ENCODE data around the gene GRB7. TPM values are rescaled to one million over a fixed set of nuclear protein-coding genes. Genes with fewer than 3 reads are reported as not detected.
"Not testable (repeated sequence)": the region's sequence is repeated elsewhere in the genome, so short reads cannot be mapped to it uniquely, and the experiment has no call there.

Gene GRB7
- total RNA-seq, 1 donor from 2014 or later: 8.8 TPM

DNA sequence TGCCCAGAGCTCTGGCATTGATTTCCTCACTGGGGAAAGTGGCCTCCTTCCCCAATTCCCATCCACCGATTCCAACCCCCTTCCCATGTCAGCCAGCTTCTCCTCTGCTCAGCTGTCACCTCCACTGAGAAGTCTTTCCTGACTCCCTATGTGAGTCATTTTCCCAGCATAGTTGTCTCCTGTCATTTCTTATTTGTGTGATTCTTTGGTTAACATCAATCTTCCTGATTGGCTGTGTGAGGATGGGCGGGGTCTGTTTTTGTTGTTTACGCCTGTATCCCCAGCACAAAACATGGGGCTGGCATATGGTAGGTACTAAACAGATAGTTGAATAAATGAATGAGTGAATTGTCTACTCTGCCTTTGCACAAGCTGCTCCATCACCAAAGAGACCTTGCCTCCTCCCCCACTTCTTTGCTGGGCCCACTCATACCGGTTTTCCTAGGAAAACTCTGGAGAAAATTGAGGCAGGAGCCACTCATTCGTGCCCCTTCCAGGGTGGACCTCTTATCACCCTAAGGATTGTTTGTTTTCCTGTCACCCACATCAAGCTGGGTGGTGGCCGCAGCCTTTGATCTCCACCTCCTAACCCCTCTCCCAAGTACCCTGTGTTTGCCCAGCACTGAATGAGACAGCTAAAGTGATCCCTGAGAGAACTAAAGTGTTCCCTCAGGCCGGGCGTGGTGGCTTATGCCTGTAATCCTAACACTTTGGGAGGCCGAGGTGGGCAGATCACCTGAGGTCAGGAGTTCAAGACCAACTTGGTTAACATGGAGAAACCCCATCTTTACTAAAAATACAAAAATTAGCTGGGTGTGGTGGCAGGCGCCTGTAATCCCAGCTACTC, 1.2 kb upstream of the GRB7 start:
- no peak for DNase-seq

DNA sequence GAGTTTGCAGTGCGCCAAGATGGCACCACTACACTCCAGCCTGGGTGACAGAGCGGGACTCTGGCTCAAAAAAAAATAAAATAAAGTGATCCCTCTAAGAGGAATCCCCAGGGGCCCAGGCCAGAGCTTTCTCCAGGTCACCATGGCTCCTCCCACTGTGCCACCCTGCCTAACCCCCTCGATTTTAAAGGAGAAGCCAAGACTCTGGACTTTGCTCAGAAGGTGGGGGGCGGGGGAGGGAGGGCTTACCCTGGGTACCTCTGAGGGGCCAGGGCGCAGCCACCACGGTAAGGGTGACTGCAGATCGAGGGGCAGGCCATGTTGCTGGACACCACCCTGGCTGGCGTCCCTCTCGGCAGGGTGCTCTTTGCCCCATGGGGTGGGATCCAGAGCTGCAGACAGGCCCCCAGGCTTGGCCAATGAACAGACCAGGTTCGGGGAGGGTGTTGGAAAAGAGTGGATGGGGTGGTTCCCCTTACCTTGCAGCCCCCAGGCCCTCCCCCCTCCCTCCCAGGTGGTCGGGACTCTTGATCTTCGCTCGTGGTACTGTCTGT, 455 bp upstream of the GRB7 start:
- no peak for DNase-seq

DNA sequence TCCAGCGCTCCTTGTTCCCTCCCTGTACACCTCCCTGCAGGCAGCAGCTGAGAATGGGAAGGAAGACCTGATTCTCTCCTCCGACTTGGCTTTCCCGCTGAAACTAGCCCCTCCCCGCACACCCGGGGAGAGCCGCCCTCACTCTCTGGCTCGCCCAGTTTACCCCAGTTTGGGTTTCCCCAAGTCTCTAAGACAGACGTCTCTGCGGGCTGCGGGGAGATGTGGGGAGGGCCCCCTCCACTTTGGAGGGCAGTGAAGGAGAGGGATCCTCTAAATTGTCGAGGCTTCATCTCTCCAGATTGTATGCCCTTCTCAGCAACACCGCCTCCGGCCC, 797 bp downstream of the GRB7 start:
- no peak for DNase-seq

DNA sequence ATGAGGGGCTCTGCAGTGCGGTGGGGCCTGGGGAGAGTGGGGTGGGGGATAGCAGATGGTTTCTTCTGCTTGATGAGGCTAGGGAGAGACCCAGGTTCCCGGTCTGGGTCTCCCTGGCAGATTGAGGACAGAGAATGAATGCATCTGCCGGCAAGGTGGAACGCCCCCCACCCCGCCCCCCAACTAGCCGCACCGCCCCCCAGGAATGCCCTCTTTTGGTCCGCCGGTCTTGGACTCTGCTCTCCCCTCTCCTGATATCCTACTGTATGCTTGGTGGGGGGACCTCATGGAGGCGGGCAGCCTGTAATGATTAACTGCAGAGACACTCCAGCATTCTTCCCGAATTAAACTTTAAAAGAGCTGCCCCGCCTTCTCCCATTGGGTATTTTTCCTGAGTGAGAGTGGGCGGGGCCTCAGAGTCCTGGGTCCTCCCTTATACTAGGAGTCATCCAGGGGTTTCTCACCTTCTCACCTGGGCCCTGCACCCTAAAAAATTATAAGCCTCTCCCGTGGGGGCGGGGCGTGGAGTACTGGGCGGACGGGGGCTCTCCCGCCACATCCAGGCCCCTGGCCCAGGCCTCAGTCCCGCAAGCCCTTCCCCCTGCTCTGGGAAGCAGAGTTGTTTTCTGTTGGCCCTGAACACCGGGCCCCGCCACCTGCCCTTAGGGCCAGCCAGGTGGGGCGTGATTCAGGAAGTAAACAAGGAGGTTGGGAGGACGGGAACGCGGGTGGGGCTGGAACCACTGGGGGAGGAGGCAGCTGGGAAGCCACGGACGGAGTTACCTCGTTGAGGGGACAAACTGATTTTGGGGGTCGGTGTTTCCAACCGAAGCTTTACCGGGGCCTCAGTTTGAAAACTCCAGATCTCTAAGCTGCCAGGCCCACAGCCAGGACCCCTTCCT, 1.5 kb downstream of the GRB7 start:
- peak; percentile 10 for DNase-seq

DNA sequence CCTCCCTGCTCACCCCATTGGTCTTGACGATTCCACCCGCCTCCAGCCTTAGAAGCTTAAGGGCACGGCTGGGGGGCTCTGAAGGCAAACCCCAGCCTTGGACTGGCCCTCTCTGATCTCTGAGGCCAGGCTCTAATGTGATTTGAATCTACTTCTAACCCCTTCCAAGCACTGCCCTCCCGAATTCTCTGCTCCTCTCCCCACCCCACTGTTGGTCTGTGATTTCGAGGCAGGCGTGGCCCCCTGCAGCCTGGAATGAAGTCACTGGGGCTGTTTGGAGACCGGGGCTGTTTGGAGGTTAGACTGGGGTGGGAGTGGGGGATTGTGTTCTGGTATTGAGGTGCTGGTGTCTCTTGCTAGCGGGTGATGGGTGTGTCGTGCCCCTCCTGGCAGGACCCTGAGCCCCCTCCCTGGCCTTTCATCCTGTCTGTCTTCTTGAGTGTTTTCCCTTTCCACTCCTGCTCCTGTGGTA, 2.2 kb downstream of the GRB7 start:
- no peak for DNase-seq

DNA sequence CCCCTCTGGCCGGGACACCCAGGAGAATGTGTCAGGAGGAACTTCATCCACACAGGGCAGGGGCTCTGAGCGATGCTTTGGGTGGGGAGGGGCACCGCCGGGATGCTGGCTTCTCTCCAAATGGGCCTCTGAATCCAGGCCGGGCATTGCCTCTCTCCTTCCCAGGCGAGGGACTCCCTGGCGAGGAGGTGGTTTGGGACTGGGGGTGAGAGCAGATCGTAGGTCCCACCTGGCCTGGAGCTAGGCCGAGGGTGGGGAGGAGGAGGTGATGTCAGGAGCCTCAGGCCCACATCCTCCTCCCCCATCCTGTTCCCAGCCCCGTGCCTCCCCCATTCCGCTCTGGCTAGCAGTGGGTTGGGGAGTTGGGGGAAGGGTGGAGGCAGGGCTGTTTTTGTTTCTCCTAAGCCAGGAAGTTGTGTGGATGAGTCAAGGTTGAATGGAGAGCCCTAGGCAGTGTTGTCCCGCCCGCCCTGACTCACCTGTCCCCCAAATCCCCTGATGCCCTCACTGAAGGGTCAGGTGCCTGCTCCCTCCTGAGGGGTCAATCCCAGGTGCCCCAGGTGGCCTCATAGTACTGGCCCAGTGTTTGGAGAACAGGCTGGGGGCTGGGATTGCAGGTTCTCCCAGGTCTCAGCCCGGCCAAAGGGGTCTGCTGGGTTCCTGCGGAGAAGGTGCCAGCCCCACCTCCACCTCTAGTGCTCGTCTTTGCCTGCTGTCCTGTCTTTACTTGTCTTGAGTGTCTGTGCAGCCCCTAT, 2.8 kb downstream of the GRB7 start:
- DNase-seq: no peak

DNA sequence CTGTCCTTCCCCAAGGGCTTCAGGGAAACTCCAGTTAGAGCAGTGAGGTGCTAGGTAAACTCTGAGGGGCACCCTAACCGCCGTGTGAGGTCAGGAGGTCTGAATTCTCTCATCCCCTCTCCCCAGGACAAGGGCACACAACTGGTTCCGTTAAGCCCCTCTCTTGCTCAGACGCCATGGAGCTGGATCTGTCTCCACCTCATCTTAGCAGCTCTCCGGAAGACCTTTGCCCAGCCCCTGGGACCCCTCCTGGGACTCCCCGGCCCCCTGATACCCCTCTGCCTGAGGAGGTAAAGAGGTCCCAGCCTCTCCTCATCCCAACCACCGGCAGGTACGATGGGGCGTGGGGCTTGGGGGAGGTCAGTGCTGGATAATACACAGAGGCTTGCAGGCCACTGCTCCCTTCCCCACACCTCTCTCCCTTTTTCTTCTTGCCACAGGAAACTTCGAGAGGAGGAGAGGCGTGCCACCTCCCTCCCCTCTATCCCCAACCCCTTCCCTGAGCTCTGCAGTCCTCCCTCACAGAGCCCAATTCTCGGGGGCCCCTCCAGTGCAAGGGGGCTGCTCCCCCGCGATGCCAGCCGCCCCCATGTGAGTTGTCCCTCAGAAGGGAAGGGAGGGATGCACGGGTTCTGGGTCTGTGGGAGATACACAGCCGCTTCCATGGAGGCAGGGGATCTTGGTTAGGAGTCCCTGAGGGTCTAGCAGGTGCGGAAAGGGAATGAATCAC, 4.6 kb downstream of the GRB7 start:
- no peak for DNase-seq

DNA sequence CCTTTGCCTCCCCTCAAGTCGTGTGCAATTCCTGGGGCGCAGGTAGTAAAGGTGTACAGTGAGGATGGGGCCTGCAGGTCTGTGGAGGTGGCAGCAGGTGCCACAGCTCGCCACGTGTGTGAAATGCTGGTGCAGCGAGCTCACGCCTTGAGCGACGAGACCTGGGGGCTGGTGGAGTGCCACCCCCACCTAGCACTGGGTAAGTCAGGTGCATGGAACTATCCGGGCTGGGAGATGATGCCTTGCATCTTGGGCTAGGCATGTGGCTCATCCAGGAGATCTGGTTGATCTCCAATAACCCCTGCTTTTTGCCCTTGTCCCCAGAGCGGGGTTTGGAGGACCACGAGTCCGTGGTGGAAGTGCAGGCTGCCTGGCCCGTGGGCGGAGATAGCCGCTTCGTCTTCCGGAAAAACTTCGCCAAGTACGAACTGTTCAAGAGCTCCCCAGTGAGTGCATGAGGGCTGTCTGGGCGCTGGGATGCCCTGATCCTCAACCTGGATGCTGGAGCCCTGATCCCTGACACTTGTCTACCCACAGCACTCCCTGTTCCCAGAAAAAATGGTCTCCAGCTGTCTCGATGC, 5.2 kb downstream of the GRB7 start:
- DNase-seq: no peak

DNA sequence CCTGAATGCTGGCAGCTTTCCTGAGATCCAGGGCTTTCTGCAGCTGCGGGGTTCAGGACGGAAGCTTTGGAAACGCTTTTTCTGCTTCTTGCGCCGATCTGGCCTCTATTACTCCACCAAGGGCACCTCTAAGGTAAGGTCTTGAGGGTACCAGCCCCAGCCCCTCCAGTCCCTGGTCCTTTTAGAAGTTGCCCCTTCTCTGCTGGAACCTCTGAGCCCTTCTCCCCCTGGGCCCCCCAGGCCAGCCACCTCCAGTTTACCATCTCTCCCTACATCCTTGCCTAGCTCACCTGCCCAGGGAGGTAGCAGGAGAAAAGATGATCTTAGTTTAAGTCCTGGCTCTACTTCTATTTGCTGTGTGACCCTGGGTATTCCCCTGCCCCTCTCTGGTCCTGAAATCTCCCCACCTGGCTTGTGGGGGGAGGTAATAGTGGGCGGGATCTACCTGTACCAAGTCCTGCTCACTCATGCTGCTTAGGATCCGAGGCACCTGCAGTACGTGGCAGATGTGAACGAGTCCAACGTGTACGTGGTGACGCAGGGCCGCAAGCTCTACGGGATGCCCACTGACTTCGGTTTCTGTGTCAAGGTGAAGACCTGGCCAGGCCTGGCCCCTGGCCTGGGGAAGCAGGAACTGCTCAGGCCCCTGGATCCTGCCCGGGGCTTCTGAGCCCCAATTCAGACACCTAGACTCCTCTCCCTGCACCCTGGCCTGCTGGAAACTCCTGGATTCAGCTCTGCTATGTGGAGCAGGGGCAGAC, 6.5 kb downstream of the GRB7 start:
- no peak for DNase-seq

DNA sequence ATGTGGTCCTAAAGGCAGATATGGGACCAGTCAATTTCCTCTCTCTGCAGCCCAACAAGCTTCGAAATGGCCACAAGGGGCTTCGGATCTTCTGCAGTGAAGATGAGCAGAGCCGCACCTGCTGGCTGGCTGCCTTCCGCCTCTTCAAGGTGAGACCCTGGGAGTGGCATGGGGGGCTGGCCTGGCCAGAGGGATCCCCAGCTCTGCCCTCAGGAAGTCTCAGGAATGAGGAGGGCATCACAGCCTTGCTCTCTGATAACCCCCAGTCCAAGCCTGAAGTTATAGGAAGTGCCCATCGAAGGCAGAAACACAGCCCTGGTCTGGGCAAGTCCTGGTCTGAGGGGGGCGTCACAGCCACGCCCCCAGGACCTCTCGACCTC, 7.1 kb downstream of the GRB7 start:
- no peak for DNase-seq

DNA sequence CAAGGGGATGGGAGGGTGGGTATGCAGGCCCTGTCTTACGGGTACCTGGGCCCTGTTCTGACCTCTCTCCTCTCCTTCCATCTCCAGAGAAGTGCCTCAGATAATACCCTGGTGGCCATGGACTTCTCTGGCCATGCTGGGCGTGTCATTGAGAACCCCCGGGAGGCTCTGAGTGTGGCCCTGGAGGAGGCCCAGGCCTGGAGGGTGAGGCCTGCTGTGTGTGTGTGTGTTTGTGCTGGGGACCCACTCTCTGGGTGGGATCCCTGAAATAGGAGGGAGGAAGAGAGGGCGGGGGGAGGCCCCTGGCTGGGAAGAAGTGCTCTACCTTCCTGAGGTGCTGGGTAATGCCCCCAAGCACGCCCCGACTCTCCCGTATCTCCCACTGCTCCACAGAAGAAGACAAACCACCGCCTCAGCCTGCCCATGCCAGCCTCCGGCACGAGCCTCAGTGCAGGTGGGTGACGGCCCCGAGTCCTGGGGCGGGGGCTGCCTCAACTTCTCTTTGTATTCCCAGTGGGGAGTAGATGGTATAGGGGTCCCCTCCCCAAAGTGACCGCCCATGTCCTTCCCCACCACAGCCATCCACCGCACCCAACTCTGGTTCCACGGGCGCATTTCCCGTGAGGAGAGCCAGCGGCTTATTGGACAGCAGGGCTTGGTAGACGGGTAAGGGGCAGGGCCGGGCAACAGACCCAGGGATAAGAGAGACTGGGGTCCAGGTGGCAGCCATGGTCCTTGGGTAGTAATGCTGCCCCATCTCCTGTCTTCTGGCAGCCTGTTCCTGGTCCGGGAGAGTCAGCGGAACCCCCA, 7.8 kb downstream of the GRB7 start:
- no peak for DNase-seq

DNA sequence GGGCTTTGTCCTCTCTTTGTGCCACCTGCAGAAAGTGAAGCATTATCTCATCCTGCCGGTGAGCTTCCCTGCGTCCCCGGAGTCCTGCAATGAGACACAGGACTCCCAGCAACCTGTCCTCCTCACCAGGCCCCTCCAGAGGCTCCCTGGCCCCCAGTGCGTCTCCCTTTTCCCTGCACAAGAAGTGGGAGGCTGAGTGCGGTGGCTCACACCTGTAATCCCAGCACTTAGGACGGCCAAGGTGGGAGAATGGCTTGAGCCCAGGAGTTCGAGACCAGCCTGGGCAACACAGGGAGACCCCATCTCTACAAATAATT, 8.4 kb downstream of the GRB7 start:
- no peak for DNase-seq

DNA sequence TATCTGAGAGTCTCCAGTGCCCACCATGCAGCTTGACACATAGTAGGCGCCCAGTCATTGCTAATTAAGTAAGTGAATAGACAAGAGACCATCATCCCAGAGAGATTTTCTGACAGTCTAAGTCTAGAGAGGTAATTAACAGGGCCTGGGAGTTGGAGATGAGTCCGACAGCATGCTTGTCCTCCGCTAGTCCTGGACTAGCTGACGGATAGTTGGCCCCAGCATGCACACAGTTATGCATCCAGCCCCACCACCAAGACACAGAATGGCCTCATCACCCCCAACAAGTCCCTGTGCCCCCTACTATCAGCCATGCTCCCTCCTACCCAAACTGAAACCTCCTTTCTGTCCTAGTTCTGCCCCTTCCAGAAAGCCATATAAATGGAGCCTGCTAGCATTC, 10.0 kb downstream of the GRB7 start:
- no peak for DNase-seq

DNA sequence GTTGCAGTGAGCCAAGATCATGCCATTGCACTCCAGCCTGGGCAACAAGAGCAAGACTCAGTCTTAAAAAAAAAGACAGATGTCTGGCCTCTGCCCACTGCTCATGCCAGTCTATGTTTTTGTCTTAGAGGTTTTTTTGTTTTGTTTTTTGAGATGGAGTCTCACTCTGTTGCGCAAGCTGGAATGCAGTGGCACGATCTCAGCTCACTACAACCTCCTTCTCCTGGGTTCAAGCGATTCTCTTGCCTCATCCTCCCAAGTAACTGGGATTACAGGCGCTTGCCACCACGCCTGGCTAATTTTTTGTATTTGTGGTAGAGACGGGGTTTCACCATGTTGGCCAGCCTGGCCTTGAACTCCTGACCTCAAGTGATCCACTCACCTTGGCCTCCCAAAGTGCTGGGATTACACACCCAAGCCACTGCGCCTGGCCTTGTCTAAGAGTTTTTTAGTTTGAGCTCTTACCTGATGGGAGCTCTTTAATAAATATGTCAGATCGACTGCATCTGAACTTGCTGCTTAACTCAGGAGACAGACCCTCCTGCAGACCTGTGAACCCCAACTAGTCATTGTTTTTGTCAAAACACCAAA, 10.8 kb downstream of the GRB7 start:
- DNase-seq: not testable (repeated sequence)

DNA sequence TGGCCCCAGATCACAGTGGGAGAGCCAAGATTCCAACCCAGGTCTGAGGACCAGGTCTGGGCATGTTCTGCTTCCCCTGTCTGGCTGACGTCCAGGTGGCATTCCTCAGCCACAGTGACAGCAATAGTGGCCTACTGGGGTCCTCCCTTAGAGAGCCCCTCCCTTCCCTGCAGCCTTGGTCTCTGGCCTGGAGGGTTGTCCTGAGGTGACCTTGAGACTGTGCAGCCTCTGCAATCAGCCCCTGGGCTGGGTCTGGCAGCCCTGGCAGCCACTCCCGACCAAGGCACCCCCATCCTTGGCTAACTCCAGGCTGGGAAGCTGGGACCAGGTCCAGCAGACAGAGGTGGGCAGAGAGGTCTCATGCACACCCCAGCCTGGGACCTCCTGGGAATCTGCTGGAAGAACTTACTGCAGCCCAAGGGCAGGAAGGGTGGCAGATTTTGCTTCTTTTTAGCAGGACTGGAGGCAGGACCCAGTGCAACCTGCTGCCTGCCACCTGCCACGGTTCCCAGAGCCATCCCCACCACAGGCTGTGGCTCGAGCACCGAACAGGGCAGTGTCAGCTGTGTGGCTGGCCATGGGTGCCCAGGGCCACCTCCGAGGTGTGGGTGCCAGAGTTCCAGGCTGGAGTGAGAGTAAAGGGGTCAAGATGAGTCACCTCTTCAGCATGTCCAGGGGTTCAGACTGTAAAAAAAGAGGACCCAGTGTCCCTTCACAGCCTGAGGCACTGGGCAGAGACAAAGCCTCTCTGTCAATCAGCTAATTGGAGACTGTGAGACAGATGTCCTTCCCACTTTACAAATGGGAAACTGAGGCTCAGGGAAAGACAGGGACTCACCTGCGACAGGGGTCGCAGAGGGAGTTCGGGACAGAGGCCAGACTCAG, 12.6 kb downstream of the GRB7 start:
- no peak for DNase-seq

DNA sequence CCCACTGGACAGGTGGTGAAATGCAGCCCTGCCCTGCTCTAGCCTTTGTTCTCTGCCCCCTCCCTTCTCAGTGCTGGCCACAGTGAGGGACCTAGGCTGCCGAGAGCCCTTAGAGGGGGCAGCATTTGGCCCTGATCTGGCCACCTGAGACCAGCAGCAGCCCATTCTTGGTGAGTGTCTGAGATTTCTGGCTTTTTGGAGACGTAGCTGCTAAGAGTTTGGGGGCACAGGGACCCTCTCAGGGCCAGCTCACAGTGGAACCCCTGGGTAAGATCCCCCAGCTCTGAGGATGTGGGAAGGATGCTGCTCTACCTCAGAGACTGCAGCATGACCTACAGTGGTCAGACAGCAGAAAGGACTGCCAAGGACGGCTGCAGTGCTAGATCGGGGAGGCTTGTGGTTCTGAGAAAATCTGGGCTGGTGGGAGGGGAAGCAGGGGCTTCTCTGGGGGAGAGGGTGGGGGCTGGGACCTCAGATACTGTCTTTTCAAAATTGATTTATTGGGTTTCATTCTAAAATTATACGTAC, 13.3 kb downstream of the GRB7 start:
- no peak for DNase-seq

DNA sequence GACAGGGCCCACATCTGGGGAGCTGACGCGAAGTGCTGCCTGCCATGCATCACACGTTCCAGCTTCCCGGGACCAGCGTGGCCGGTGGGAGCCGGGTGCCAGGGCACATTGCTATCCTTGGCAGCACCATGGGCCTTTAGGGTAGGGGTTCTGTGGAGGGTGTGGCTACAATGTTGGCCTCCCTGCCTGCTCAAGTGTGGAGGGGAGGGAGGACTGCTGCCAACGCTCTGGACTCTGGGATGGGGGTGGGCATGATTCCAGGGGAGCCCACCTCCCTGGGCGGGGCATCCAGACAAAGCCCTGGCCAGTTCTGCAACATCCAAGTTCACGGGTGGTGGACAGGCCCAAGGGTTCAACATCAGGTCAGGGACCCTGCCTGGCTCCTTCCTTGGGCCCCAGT, 13.9 kb downstream of the GRB7 start:
- no peak for DNase-seq

DNA sequence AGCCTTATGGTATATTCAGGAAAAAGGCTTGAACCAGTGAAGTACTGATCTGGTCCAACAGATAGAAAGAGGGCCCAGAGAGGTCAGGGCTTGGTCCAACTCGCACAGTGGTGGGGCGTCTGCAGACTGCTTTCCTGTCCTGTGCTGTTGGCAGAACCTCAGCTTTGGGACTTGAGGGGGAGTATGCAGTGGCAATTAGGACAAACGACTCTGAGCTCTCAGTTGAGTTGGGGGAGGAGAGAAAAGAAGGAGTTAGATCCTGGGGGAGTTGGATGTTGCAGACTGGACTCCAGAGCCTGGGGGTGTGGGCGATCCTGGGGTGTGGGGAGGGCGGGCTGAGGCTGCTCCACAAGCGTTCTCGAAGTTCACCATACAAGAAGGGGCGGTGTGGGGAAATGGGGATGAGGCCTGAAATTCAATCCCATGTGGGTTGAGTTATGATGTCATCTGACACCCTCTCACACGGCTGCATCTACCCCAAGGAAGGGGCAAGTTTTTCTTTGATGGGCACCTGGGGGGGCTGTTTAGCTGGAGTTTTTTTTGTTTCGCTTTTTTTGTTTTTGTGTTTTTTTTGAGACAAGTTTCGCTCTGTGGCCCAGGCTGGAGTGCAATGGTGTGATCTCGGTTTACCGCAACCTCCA, 14.6 kb downstream of the GRB7 start:
- DNase-seq: no peak
